AG09319 (cell line): ENCODE results near the gene AMPD2.

Experiments used
- DNase-seq: peaks from one replicate; pipeline ENCODE4 v3.0.0-alpha.2; 2010; ENCODE audit warnings: low read depth; ENCODE audit errors: extremely low read depth
- CTCF ChIP-seq: IDR thresholded peaks from 2 replicates; pipeline ENCODE4 v1.5.1; 2011; ENCODE audit warnings: low read depth, mild to moderate bottlenecking, inconsistent platforms, low read length, moderate library complexity

The AMPD2 gene

GRCh38 chr1:109643385-109644230 is 24.0 kb downstream of the AMPD2 start:
- DNase-seq = no peak
- peak; percentile 79 for TF ChIP-seq CTCF

- TF ChIP-seq CTCF = no peak
Measured at GRCh38 chr1:109644670-109645069, 25.0 kb downstream of the AMPD2 start.

GRCh38 chr1:109649491-109649914 is 29.9 kb downstream of the AMPD2 start:
- DNase-seq = no peak

More at GRCh38 chr1:109644670-109645069, 25.0 kb downstream of the AMPD2 start:
- DNase-seq = no peak

GRCh38 chr1:109650609-109651008 is 31.0 kb downstream of the AMPD2 start:
- DNase-seq = no peak
- no peak for TF ChIP-seq CTCF

More at GRCh38 chr1:109649491-109649914, 29.9 kb downstream of the AMPD2 start:
- TF ChIP-seq CTCF = peak; percentile 59

GRCh38 chr1:109652402-109652801 is 32.8 kb downstream of the AMPD2 start:
- no peak for TF ChIP-seq CTCF
- no peak for DNase-seq

GRCh38 chr1:109653306-109653705 is 33.7 kb downstream of the AMPD2 start:
- no peak for DNase-seq
- TF ChIP-seq CTCF = no peak

- DNase-seq = no peak
- TF ChIP-seq CTCF = no peak
Measured at GRCh38 chr1:109654519-109654918, 34.9 kb downstream of the AMPD2 start.
